NCI-H82 treated with DMSO at 0.1 percent for 48 hours (cell line): ENCODE results near the gene ENDOU.

Source experiments
- DNase-seq: peaks from one replicate; lab custom pipeline; 2025; ENCODE audit not compliant: unreplicated experiment; lab: John Stamatoyannopoulos, UW

Gene ENDOU

GRCh38 chr12:47744005-47744651 lies 18.8 kb upstream of the ENDOU start:
- no peak for DNase-seq

GRCh38 chr12:47743311-47743860 lies 18.1 kb upstream of the ENDOU start:
- DNase-seq: no peak

- no peak for DNase-seq
Measured at GRCh38 chr12:47742253-47742825, 17.0 kb upstream of the ENDOU start.

GRCh38 chr12:47741340-47741703 lies 16.0 kb upstream of the ENDOU start:
- DNase-seq: no peak

GRCh38 chr12:47740606-47741339 lies 15.5 kb upstream of the ENDOU start:
- DNase-seq: no peak

- DNase-seq: no peak
Measured at GRCh38 chr12:47739979-47740378, 14.7 kb upstream of the ENDOU start.

GRCh38 chr12:47739297-47739696 lies 14.0 kb upstream of the ENDOU start:
- DNase-seq: no peak

GRCh38 chr12:47737936-47738594 lies 12.8 kb upstream of the ENDOU start:
- DNase-seq: no peak

- DNase-seq: no peak
Measured at GRCh38 chr12:47736877-47737676, 11.8 kb upstream of the ENDOU start.

- DNase-seq: no peak
Measured at GRCh38 chr12:47736216-47736615, 10.9 kb upstream of the ENDOU start.

- no peak for DNase-seq
Measured at GRCh38 chr12:47735649-47736048, 10.4 kb upstream of the ENDOU start.

- no peak for DNase-seq
Measured at GRCh38 chr12:47734725-47735480, 9.6 kb upstream of the ENDOU start.

GRCh38 chr12:47733142-47733541 lies 7.9 kb upstream of the ENDOU start:
- no peak for DNase-seq

GRCh38 chr12:47732504-47732903 lies 7.2 kb upstream of the ENDOU start:
- DNase-seq: no peak

- no peak for DNase-seq
Measured at GRCh38 chr12:47731723-47732122, 6.4 kb upstream of the ENDOU start.

- DNase-seq: no peak
Measured at GRCh38 chr12:47730341-47730744, 5.1 kb upstream of the ENDOU start.

- no peak for DNase-seq
Measured at GRCh38 chr12:47729233-47729632, 3.9 kb upstream of the ENDOU start.

- no peak for DNase-seq
Measured at GRCh38 chr12:47725893-47726292, 603 bp upstream of the ENDOU start.

- DNase-seq: no peak
Measured at GRCh38 chr12:47722941-47723631, 2.2 kb downstream of the ENDOU start.
